ENCODE results near the gene P3H3. TPM values are rescaled to one million over a fixed set of nuclear protein-coding genes. Genes with fewer than 3 reads are reported as not detected.

P3H3 gene
- total and polyA plus RNA-seq, 2 of the 4 experiments (the other 2 are of a cell fraction), result 27.8 to 83.9 TPM

- no TSS peak for BruUV-seq (replicated peaks)
- DNase-seq (no peak), ATAC-seq (ENCODE audit: low read depth) (no peak)
- dilution Hi-C loops (cut with HindIII; ENCODE audit: low sequenced_read_pairs, unreplicated experiment), result no loop called here
- Histone ChIP-seq H3K9me3 (ENCODE audit: control insufficient read depth, insufficient read depth, low read length) (no peaks in the 10 kb centered on the region), H2AFZ (replicated peaks; ENCODE audit: low read length, poor library complexity) (no peak overlapping the region), H3K27ac (ENCODE audit: insufficient read depth, low read length) (no peak overlapping the region), H3K9ac (ENCODE audit: low read depth, low read length) (no peak overlapping the region), H3K27me3 (ENCODE audit: control insufficient read depth, insufficient read depth, low read length) (no peaks in the 10 kb centered on the region), H3K4me1 (ENCODE audit: control insufficient read depth, insufficient read depth, low read length) (peaks cover 4% of the 10 kb centered on the region), H3K4me3 (ENCODE audit: insufficient read depth, low read depth, low read length) (no peak overlapping the region), H4K8ac (ENCODE audit: low read depth in 2 of 2, low read length in 2 of 2) (no peak overlapping the region), H3K56ac (ENCODE audit: extremely low read depth, insufficient read depth, low read length) (no peak overlapping the region), H2BK15ac (ENCODE audit: low read depth, low read length) (no peak overlapping the region), H4K5ac (ENCODE audit: low read depth, low read length) (no peak overlapping the region), H2AK9ac (replicated peaks; ENCODE audit: low read depth, low read length, poor library complexity) (no peak overlapping the region), H4K20me1 (ENCODE audit: insufficient read depth, low read length) (peaks cover 5% of the 10 kb centered on the region), H3K18ac (ENCODE audit: low read depth, low read length) (no peak overlapping the region), H2BK120ac (ENCODE audit: low read depth, low read length) (no peak overlapping the region), H3K4me2 (ENCODE audit: low read depth, low read length) (no peak overlapping the region), H2BK20ac (ENCODE audit: low read depth, low read length) (no peak overlapping the region), H3K4ac (ENCODE audit: low read depth, low read length) (no peak overlapping the region), H3K14ac (replicated peaks; ENCODE audit: low read depth, low read length) (no peak overlapping the region), H3K23ac (ENCODE audit: low read depth, low read length) (no peak overlapping the region), H2AK5ac (ENCODE audit: low read depth, low read length) (no peak overlapping the region), H3K79me1 (ENCODE audit: low read depth in 1 of 2, low read length in 2 of 2) (peaks cover 0 to 17% of the 10 kb centered on the region in 2 experiments; a peak in 3 of 4 replicates), H4K91ac (ENCODE audit: insufficient read depth, low read depth, low read length) (no peak overlapping the region), H3K9me1 (ENCODE audit: insufficient read depth, low read length) (0 out of 2 replicates have a peak, but pooled peaks cover 7% of the 10 kb centered on the region), H3K36me3 (ENCODE audit: control insufficient read depth, insufficient read depth, low read length) (peaks cover 63% of the 10 kb centered on the region), H2BK5ac (ENCODE audit: low read depth, low read length, poor library complexity, severe bottlenecking) (no peak overlapping the region)
- in situ Hi-C loops (cut with MboI; ENCODE audit: low sequenced_read_pairs), result no loop called here
- CTCF ChIA-PET, result no interaction called here
- intact Hi-C loops (cut with micrococcal nuclease), result no loop called here
- no peak for TF ChIP-seq SMC3 (IDR thresholded peaks at IDR 0.05; ENCODE audit: low read depth, low read length)
- TF ChIP-seq CTCF (conservative IDR thresholded peaks at IDR 0.05; ENCODE audit: low read depth, low read length), result no peak
- no peak for TF ChIP-seq FOS (IDR thresholded peaks at IDR 0.05; ENCODE audit: low read depth, low read length)
- no peak for TF ChIP-seq BHLHE40 (IDR thresholded peaks at IDR 0.05; ENCODE audit: low read depth, low read length)
- no peak for TF ChIP-seq ELK1 (IDR thresholded peaks at IDR 0.05; ENCODE audit: borderline replicate concordance, low read depth, low read length)
- no peak for TF ChIP-seq NFE2L2 (IDR thresholded peaks at IDR 0.05; ENCODE audit: low read depth, low read length)
- no peak for TF ChIP-seq MAZ (IDR thresholded peaks at IDR 0.05; ENCODE audit: borderline replicate concordance, low read depth, low read length)
- no peak for TF ChIP-seq USF2 (IDR thresholded peaks at IDR 0.05; ENCODE audit: low read depth, low read length)
- TF ChIP-seq RFX5 (IDR thresholded peaks at IDR 0.05; ENCODE audit: low read depth, low read length), result no peak
- TF ChIP-seq MXI1 (IDR thresholded peaks at IDR 0.05; ENCODE audit: borderline replicate concordance, low read depth, low read length), result no peak
- WGBS, 2 experiments (ENCODE audit: extremely low coverage in 2 of 2, insufficient read length in 1 of 2), result 95% methylated on average over 6 of the region's 11 CpGs; no CpG with 5 or more reads in 1 of the 2 experiments
- POLR2A ChIA-PET (ENCODE audit: unreplicated experiment), result interaction anchor here (1.1 kb wide), 1 partner anchor 10 kb away, joined by 3 read pairs; no protein-coding TSS in a partner anchor
Measured at GRCh38 chr12:6863033-6863432, 34.8 kb downstream of the P3H3 start.
